DMS53 (cell line): ENCODE measurements around the gene MSH5.
A peak's percentile ranks its signal among the peaks of the same experiment; 100 is the strongest.
"Not testable (repeated sequence)": the region's sequence is repeated elsewhere in the genome, so short reads cannot be mapped to it uniquely, and the experiment has no call there.

Experiments used
- DNase-seq: peaks from one replicate; lab custom pipeline; 2025; lab: John Stamatoyannopoulos, UW

Gene MSH5

DNA sequence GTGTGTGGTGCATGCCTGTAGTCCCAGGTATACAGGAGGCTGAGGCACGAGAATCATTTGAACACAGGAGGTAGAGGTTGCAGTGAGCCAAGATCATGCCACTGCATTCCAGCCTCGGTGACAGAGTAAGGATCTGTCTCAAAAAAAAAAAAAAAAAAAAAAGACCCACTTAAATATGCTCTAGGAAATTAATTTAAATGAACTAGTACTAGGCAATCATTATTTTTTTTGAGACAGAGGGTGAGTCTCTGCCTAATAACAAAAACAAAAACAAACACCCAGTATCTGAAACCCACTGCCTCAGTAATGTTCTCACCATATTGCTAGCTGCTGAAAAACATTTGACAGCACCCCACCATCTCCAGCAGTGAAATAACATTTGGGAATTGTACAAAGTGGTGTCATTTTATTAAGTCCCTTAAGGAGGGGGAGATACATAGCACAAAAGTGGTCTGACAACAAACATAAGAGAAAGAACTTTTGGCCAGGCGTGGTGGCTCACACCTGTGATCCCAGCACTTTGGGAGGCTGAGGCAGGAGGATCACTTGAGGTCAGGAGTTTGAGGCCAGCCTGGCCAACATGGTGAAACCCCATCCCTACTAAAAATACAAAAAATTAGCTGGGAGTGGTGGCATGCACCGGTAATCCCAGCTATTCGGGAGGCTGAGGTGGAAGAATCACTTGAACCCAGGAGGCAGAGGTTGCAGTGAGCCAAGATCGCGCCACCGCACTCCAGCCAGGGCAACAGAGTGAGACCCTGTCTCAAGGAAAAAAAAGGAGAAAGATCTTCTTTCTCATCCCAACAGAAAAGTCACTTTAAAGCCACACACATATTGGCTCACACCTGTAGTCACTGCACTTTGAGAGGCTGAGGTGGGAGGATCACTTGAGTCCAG, 61.5 kb downstream of the MSH5 start:
- not testable (repeated sequence) for DNase-seq

DNA sequence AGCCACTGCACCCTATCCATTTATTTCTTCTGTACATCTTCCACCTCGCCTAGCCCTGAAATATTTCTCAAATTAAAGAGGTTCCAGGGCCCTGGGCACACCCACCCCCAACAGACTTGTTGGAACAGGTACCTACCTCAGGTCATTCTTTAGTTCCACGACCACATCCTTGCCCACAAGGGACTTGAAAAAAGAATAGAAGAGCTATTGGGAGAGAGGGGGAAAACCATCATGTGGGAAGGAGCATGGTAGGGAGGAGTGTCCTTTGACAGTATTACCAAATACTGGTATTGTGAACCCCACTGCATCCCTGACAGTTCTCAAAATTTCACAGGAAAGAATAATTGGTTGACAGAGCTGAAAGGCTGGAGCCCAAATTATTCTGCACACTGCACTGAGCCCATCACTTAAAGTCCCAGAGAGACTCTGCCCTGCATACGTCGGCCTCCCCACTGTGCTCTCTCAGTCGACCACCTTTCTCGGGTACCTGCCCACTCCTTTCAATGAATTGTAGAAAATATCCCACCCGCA, 66.2 kb downstream of the MSH5 start:
- DNase-seq = no peak

DNA sequence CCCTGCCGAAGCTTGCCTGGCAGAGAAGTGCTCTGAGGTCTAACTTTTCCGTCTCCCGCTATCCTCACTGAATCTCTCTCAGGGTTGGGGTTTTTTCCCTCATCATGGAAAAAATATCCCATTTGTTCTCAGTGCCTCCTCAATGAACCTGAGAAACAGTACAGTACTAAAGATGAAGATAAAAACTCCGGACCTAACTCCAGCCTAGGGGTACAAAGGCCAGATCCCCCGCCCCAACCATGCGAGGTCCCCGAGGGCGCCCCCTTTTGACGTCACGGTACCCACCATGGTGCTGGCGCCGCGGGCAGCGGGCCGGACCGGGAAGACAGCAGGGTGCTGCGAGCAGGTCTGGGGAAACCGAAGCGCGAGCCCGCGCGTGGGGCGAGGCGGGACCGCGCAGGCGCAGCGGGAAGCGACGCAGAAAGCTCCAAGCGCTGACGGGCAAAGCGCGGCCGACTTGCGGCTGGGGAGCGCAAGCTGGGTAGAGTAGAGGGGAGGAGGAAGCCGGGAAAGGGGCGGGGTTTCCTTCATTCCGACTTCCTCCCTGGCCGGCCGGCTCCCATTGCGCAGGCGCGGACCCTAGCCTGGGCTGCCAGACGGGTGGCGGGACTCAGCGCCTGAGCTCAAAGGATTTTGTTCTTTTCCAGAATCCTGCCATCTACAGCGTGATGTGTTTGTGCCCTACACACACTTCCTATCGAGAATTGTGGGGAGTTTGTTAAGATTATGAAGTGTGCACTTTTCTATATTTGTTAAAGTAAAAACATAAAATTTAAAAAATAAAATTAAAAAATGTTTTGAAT, 66.9 kb downstream of the MSH5 start, which contains the start of gene LSM2:
Gene LSM2 (minus strand): TSS at position 497 of the 803 bp plus-strand sequence. CDS start 209 bp downstream, at position 288.
- peak; percentile 98 for DNase-seq

DNA sequence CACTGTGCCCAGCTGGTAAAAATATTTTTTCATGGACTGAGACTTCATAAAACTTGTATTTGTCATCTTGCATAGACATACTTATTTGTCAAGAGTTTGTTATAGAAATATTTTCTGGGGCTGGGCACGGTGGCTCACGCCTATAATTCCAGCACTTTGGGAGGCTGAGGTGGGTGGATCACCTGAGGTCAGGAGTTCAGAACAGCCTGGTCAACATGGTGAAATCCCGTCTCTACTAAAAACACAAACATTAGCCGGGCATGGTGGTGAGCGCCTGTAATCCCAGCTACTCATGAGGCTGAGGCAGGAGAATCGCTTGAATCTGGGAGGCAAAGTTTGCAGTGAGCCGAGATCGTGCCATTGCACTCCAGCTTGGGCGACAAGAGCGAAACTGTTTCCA, 68.8 kb downstream of the MSH5 start:
- DNase-seq = not testable (repeated sequence)

DNA sequence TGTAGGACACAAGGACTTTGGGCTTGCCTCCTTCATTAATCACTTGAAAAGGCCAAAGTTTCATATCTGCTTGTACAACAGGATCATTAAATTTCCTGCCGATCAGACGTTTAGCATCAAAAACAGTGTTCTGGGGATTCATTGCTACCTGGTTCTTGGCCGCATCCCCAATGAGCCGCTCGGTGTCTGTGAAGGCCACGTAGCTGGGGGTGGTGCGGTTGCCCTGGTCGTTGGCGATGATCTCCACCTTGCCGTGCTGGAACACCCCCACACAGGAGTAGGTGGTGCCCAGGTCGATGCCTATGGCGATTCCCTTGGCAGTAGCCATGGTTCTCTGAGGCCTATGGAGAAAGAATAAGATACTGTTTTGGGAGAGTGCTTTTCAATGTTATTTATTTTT, 71.8 kb downstream of the MSH5 start:
- DNase-seq = no peak
